Adrenal gland (tissue), 5 donors: ENCODE results near the gene MYO5B.
"Not testable (repeated sequence)": the region's sequence is repeated elsewhere in the genome, so short reads cannot be mapped to it uniquely, and the experiment has no call there.

Experiments used
- POLR2A ChIP-seq, 2 donors: fragments of 450-650 bp; IDR thresholded peaks; one replicate each; pipeline ENCODE4 v1.6.1; 2017; ENCODE audit warnings: antibody characterized with exemption in 2 of 2, mild to moderate bottlenecking in 2 of 2, moderate library complexity in 1 of 2
- TF ChIP-seq, protein P1 (sequence below), 6 experiments: fragments of 450-650 bp in 4 of 6; fragments of 200-600 bp in 2 of 6; sonication (generic) in 1 of 6; IDR thresholded peaks; 1 replicate in 5 of 6; 2 replicates in 1 of 6; pipeline versions ENCODE4 v1.5.1 to v1.8.0; 2016 to 2021; ENCODE audit warnings: antibody characterized with exemption in 6 of 6, mild to moderate bottlenecking in 2 of 6, moderate library complexity in 1 of 6
- donor health status: DM: no; HTN: no; CAD: no.

DNA sequence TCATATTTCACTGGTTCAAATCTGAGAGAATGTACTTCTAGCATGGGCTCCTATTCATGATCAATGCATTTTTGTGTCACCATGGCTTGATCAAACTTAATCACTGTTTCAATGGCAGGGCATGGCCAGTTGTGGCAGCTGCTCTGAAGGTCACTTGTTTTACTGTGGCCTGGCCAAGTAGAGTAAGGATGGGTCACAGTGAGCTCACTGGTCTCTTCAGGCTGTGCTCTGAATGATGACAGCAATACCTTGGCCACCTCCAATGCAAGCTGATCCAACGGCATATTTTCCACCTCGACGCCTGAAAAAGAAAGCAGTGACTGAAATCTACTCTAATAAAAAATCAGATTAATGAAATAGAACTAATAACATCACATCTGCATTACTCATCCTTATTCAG is 411.3 kb downstream of the MYO5B start:
- TF ChIP-seq, protein P1, sequence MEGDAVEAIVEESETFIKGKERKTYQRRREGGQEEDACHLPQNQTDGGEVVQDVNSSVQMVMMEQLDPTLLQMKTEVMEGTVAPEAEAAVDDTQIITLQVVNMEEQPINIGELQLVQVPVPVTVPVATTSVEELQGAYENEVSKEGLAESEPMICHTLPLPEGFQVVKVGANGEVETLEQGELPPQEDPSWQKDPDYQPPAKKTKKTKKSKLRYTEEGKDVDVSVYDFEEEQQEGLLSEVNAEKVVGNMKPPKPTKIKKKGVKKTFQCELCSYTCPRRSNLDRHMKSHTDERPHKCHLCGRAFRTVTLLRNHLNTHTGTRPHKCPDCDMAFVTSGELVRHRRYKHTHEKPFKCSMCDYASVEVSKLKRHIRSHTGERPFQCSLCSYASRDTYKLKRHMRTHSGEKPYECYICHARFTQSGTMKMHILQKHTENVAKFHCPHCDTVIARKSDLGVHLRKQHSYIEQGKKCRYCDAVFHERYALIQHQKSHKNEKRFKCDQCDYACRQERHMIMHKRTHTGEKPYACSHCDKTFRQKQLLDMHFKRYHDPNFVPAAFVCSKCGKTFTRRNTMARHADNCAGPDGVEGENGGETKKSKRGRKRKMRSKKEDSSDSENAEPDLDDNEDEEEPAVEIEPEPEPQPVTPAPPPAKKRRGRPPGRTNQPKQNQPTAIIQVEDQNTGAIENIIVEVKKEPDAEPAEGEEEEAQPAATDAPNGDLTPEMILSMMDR (IDR thresholded peaks at IDR 0.05): not testable (repeated sequence)
- not testable (repeated sequence) for TF ChIP-seq POLR2A (IDR thresholded peaks at IDR 0.05)
